ENCODE measurements around the gene POMT1.

DNA sequence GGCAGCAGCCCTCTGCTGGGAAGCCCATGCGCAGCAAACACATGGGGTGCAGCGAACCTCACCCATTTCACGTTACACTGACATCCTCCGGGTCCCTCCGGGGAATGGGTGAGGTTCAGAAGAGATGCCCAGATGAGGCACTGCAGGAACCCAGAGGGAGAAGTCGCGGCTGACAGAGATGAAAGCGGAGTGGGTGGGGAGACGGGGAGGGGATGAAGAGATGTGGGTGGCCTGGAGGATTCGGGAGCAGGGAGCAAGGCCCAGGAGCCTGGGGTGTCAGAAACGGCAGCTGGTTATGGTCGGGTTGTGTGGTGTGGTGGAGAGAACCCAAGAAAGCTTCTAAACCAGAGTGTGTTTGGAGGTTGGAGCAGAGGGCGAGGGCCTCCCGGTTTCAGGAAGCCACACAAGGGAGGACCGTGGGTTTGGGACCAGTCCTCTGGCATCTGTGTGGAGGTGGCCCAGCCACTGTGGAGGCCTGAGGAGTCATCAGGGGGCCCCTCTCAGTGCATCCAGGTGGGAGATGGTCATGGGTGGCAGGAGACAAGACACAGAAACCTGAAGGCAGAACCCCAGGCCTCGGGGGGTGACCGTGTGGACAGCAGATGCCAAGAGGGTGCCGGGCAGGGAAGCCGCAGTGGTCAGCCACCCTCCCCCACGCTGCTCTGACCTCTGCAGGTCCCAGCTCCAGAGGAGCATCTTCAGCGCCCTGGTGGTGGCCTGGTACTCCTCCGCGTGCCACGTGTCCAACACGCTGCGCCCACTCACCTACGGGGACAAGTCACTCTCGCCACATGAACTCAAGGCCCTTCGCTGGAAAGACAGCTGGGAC, 19.8 kb downstream of the POMT1 start:
- TF ChIP-seq CTCF (IDR thresholded peaks at IDR 0.05) (no peak), ZFX (IDR thresholded peaks at IDR 0.05; ENCODE audit: borderline replicate concordance) (no peak)
